ENCODE results near the gene HIP1R. TPM values are rescaled to one million over a fixed set of nuclear protein-coding genes. Genes with fewer than 3 reads are reported as not detected.

HIP1R gene
- total and polyA plus RNA-seq, 11 donors: 14.9 to 49.5 (median 19.6) TPM

DNA sequence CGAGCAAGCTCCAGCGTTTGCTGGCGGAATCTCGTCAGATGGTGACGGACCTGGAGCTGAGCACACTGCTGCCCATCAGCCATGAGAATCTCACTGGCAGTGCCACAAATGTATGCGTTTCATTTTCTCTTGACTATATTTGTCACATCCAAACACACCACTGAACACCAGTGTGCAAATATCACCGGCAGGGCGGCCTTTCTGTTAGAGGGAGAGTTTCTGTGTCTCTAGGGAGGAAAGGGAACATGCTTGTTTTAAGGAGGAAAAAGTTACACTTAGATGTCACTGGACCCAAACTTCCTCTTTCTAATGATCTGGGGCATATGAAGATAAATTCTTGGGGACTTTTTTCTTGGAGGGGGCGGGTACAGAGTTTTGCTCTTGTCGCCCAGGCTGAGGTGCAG is 21.9 kb upstream of the HIP1R start:
- TF ChIP-seq, protein P1, sequence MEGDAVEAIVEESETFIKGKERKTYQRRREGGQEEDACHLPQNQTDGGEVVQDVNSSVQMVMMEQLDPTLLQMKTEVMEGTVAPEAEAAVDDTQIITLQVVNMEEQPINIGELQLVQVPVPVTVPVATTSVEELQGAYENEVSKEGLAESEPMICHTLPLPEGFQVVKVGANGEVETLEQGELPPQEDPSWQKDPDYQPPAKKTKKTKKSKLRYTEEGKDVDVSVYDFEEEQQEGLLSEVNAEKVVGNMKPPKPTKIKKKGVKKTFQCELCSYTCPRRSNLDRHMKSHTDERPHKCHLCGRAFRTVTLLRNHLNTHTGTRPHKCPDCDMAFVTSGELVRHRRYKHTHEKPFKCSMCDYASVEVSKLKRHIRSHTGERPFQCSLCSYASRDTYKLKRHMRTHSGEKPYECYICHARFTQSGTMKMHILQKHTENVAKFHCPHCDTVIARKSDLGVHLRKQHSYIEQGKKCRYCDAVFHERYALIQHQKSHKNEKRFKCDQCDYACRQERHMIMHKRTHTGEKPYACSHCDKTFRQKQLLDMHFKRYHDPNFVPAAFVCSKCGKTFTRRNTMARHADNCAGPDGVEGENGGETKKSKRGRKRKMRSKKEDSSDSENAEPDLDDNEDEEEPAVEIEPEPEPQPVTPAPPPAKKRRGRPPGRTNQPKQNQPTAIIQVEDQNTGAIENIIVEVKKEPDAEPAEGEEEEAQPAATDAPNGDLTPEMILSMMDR (IDR thresholded peaks at IDR 0.05): no peak
- no peak for TF ChIP-seq POLR2A (IDR thresholded peaks at IDR 0.05)
- no peaks in the 10 kb centered on the region for H3K4me1 ChIP-seq
- DNase-seq (no peak), ATAC-seq (no peak)
- H3K36me3 ChIP-seq: no peaks in the 10 kb centered on the region
- no peaks in the 10 kb centered on the region for H3K9me3 ChIP-seq
- 65 to 80% (median 74%) methylated on average over 10 of the region's 10 CpGs for WGBS, 4 donors
- H3K27me3 ChIP-seq: no peaks in the 10 kb centered on the region
- no peak overlapping the region for H3K4me3 ChIP-seq
- no peak overlapping the region for H3K27ac ChIP-seq
- intact Hi-C loops (cut with DNase I): no loop called here

DNA sequence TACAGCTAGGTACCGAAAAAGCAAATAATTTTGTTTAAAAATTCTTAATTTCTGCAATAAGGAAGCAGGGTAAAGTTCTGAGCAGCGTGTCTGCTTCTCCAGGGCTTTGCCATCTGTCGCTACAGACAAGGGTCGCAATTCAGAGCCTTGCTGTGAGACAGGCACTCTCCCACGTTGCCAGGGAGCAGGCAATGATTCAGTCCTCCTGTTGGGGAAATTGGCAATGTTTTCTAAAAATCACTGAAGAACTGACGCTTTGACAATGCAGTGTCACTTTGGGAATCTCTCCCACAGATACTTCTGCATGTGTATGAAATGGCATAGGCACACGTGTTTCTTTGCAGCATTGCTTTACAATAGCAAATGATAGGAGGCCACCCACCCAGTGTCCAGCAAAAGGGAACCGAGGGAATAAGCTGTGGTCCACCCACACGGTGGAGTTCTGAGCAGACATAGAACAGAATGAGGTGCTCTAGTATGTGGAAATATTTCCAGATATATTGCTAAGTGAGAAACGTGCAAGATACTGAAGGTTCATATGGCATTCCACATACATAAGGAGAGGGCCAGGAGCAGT is 16.0 kb upstream of the HIP1R start:
- intact Hi-C loops (cut with DNase I): no loop called here
- DNase-seq (no peak), ATAC-seq (no peak)
- Histone ChIP-seq H3K27ac (no peak overlapping the region), H3K27me3 (no peaks in the 10 kb centered on the region), H3K4me1 (no peaks in the 10 kb centered on the region), H3K9me3 (no peaks in the 10 kb centered on the region), H3K36me3 (no peaks in the 10 kb centered on the region), H3K4me3 (no peak overlapping the region)
- no peak for TF ChIP-seq POLR2A (IDR thresholded peaks at IDR 0.05)
- TF ChIP-seq, protein P1 (IDR thresholded peaks at IDR 0.05): no peak
- 63 to 73% (median 69%) methylated on average over 10 of the region's 10 CpGs for WGBS, 4 donors

DNA sequence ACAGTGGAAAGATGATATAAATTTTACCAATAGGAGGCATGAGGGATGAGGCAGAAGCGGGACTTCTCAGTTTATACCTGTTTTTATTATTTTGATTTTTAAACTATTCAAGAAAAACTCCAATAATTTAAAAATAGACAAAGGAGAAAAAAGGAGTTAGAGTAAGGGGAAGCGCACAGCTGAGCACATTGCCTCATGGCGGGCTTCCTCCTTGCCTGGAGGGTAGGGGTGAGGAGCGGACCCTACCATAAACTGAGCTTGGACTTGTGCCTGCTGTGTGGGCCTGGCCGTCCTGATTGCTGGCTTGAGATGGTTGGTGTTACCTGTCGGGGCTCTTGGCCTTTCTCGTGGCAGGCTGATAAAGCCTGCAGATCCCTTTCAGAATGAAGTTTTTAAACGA is 15.1 kb upstream of the HIP1R start:
- intact Hi-C loops (cut with DNase I): no loop called here
- TF ChIP-seq, protein P1 (IDR thresholded peaks at IDR 0.05): no peak
- no peak for TF ChIP-seq POLR2A (IDR thresholded peaks at IDR 0.05)
- Histone ChIP-seq H3K27me3 (no peaks in the 10 kb centered on the region), H3K4me1 (no peaks in the 10 kb centered on the region), H3K4me3 (no peak overlapping the region), H3K36me3 (no peaks in the 10 kb centered on the region), H3K27ac (no peak overlapping the region), H3K9me3 (no peaks in the 10 kb centered on the region)
- ATAC-seq (no peak), DNase-seq (no peak)
- WGBS, 4 donors: 81 to 88% (median 85%) methylated on average over 8 of the region's 8 CpGs

DNA sequence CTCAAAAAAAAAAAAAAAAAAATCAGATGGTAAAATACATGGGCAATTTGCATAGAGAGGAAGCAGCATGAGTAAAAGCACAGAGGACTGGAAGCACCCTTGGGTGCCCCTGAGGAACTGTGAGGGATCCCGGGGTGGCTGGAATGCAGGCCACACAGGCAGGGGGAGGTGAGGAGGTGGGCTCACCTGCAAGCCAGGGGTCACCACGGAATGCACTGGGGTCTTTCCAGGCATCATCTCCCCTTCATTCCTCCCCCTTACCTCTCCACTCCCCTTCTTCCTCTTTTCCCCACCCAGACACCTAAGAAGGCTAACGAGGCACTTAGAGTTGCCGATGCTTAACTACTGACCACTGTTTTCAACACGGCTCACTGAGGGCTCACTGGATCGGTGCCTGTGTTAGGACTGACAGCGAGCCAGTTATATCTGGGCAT is 14.4 kb upstream of the HIP1R start:
- WGBS, 4 donors: 56 to 66% (median 58%) methylated on average over 7 of the region's 7 CpGs
- no peak overlapping the region for H3K4me3 ChIP-seq
- no peak for ATAC-seq
- H3K36me3 ChIP-seq: no peaks in the 10 kb centered on the region
- intact Hi-C loops (cut with DNase I): no loop called here
- no peak for TF ChIP-seq POLR2A (IDR thresholded peaks at IDR 0.05)
- TF ChIP-seq, protein P1 (IDR thresholded peaks at IDR 0.05): no peak
- H3K4me1 ChIP-seq: peaks cover 0 to 2% (median 0%) of the 10 kb centered on the region in 12 donors
- no peak for DNase-seq
- no peak overlapping the region for H3K27ac ChIP-seq
- H3K27me3 ChIP-seq: no peaks in the 10 kb centered on the region
- no peaks in the 10 kb centered on the region for H3K9me3 ChIP-seq

Measured in heart left ventricle (tissue), 16 donors.